Fibroblast of skin of scalp (primary cell): ENCODE results near the gene C1GALT1.
"Not testable (repeated sequence)": the region's sequence is repeated elsewhere in the genome, so short reads cannot be mapped to it uniquely, and the experiment has no call there.

Experiments used
- DNase-seq: peaks from one replicate; pipeline ENCODE4 v3.0.0-alpha.2; 2013

Gene C1GALT1

DNA sequence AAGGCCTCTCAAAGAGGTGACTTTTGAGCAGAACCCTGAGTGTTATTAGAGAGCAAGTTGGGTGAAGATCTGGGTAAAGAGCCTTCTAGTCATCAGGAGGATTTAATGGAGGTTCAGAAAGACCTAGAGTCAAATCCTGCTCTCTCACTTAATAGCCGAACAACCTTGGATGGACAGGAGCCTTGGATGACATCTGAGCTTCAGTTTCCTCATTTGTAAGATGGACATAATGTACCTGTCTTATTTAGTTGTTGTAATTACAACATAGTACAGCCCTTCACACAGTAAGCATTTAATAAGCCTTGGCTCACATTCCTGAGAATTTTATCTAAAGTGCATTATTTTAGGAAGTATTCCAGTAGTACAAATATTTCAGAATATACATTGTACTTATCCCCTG is 57.0 kb downstream of the C1GALT1 start:
- DNase-seq = no peak

GRCh38 chr7:7242899-7243298 is 60.6 kb downstream of the C1GALT1 start:
- DNase-seq = no peak

DNA sequence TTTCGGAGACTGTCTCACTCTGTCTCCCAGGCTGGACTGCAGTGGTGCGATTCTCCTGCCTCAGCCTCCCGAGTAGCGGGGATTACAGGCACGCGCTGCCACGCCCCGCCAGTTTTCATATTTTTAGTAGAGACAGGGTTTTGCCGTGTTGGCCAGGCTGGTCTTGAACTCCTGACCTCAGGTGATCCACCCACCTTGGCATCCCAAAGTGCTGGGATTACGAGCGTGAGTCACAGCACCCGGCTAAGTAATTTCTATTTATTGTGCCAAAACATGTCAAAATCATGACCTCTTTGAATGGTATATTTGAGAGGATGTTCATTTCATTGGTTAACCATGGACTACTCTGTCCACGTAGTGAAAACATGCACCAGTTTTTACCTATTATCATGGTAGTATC is 62.9 kb downstream of the C1GALT1 start:
- DNase-seq = not testable (repeated sequence)

DNA sequence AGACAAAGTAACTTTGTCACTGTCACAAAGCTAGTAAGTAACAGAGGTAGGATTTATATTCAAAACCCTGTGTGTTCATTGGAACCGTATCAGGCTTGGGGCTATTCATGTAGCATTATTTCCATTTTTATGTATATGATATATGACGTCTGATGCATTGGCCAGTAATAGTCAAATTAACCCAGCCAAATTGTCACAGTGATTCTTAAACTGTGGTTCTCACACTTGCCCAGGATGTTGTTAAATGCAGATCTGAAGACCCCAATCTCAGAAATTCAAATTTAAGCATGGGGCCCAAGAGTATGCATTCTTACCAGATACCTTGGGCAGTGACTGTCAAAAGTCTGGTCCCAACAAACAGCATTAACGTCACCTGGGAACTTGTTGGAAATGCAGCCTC is 63.9 kb downstream of the C1GALT1 start:
- no peak for DNase-seq

GRCh38 chr7:7247658-7248057 is 65.3 kb downstream of the C1GALT1 start:
- DNase-seq = no peak

GRCh38 chr7:7249814-7250213 is 67.5 kb downstream of the C1GALT1 start:
- no peak for DNase-seq

GRCh38 chr7:7251742-7252141 is 69.4 kb downstream of the C1GALT1 start:
- DNase-seq = no peak

- no peak for DNase-seq
Measured at GRCh38 chr7:7254319-7254718, 72.0 kb downstream of the C1GALT1 start.

DNA sequence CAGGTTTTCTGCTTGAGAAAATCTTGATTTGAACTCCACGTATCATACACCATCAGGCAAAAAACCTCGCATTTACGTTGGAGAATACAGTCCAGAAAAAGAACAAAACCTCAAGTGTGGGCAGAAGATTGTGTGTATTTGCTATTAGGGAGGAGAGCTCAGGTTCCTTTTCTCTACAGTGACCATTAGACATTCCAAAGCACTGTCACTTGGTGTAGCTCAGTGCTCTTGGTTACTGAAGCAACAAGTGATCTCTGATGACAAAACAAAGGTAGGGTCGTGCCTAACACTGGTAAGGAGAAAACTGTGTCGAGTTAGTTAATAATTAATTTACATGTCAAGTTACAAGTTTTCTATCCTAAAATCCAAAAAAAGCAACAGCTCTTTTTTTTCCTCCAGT is 72.6 kb downstream of the C1GALT1 start:
- DNase-seq = no peak

DNA sequence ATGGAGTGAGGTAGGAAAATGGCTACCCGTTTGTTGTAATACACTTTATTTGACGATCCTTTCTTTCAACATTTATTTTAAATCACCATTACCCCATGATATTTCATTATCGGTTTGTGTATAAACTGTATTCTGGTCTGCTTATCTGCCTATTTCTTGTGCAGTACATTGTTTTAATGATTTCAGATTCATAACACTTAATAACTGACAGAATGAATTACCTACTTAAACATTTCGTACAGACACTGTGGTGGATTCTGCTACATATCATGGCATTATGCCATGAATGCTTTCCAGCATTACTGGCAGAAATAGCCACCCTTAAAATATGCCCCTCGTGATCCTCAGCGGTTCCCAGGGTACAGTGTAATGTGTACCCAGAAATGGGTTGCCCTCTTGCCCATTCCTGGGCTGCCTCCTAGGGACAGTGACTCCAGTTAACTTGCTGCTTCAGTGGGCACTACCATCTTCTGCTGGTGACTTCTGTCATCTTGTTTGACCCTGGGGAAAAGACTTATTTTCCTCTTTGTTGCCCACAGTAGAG is 74.5 kb downstream of the C1GALT1 start:
- no peak for DNase-seq

DNA sequence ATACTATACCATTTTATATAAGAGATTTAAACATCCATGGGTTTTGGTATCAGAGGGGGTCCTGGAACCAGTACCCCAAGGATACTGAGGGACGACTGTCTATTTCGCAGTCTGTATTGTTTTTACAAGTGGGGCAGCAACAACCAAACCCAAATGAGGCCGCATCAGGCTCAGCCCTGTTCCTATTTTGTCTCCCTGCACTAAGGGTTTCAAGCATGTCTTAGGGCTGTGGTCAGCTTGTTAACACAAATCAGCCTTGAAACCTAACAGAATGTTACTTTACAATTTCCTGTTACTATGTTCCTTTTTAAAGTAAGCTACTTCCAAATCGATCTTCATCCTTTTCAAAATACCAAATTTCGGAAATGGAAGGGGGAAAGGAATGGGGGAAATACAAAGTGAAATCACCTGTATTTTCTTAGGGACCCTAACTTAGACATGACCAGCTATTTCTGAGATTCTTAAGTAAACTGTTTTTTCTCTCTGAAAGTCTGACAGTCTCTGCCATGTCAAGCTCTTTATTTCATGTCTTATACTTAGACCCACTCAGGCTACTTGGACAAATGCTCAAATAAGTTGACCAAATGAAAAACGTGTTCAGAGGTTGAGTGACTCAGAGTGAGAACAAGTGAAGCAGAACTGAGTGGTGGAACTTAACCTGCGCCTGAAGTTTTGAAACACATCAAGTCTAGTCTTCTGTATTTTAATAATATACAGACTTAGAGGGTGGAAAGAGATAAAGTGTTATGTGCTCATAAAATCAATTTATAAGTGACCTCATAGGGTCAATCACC is 75.8 kb downstream of the C1GALT1 start:
- DNase-seq = no peak

DNA sequence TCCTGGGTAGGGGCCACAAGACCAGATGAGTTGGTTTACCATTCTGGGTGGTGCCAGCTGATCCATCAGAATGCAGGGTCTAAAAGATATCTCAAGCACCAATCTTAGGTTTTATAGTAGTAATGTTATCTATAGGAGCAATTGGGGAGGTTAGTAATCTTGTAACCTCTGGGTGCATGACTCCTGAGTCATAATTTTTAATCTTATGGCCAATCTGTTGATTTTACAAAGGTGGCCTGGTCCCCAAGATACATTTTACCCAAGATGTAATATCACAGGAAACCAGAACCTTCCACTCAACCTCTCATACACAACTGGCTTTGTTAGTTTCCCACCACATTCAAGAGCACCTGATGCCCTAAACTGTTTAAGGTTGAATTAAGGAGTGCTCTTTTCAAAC is 79.5 kb downstream of the C1GALT1 start:
- no peak for DNase-seq

DNA sequence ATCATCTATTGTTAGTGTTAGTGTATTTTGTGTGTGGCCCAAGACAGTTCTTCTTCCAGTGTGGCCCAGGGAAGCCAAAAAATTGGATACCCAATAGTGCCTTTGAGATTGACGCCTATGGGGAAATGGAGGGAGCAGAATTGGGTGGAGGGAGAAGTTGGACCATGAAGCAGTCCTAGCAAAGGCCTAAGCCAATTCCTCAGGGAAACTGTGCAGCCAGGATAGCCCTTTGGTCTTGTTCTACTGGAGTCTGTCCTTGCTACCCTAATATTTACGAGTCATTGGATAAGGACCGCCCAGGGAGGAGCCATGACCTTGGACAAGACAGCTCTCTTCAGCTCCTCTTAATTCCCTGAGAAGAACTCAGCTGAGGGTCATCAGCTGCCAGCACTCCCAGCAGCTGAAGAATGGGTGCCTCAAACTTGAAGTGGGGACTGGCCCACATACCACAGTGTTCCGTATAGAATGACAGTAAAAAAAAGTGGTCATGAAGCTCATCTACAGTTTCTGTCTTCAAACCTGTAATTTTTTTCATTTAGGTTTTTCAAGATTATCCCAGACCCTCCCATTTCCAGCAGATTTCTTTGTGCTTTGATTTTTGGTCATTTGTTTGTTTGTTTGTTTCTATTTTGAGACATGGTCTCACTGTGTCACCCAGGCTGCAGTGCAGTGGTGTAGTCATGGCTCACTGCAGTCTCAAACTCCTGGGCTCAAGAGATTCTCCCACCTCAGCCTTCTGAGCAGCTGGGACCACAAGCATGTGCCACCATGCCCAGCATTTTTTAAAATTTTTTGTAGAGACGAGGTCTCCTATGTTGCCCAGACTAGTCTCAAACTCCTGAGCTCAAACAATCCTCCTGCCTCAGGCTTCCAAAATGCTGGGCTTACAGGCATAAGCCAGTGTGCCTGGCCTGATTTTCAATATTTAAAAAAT is 81.2 kb downstream of the C1GALT1 start:
- DNase-seq = no peak

GRCh38 chr7:7264306-7265040 is 82.1 kb downstream of the C1GALT1 start:
- DNase-seq = no peak

- DNase-seq = peak; percentile 80
Measured at GRCh38 chr7:7265081-7266075, 83.0 kb downstream of the C1GALT1 start.

DNA sequence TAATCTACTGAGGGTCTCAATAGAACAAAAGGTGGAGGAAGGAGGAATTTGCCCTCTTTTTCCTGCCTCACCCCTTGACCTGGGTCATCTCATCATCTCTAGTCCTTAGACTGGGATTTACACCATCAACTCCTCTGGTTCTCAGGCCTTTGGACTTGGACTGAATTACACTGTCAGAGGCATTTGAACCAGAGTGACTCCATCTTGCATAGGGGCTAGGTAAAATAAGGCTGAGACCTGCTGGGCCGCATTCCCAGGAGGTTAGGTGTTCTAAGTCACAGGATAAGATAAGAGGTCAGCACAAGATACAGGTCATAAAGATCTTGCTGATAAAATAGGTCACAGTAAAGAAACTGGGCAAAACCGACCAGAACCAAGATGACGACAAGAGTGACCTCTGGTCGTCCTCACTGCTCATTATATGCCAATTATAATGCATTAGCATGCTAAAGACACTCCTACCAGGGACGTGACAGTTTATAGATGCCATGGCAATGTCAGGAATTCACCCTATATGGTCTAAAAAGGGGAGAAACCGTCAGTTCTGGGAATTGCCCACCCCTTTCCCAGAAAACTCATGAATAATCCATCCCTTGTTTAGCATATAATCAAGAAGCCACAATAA is 84.0 kb downstream of the C1GALT1 start:
- DNase-seq = no peak

- peak; percentile 65 for DNase-seq
Measured at GRCh38 chr7:7271094-7271874, 88.9 kb downstream of the C1GALT1 start.

- peak; percentile 31 for DNase-seq
Measured at GRCh38 chr7:7272294-7272693, 90.0 kb downstream of the C1GALT1 start.

DNA sequence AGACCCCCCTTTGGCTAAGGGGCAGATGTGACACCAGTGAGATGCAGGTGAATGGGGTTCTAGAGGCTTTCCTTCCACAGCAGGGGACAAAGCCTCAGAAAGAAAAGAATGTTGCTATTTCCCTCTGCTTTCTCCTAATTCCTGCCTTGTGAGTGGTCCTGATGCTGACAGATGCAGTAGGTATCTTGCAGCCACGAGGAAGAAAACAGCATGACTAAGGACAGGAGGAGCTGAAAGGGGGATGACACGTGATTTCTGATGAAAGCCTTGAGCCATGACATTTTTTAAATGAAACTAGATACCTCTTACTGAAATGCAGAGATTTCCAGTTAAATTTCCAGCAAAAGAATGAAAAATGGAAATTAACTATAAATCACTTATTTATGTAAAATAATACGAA is 92.4 kb downstream of the C1GALT1 start:
- DNase-seq = peak; percentile 61

- no peak for DNase-seq
Measured at GRCh38 chr7:7276161-7276560, 93.8 kb downstream of the C1GALT1 start.
